Activated naive CD8-positive, alpha-beta T cell treated with anti-CD3 and anti-CD28 coated beads for 36 hours (primary cell): Measurements from ENCODE around the gene CNMD. TPM values are rescaled to one million over a fixed set of nuclear protein-coding genes. Genes with fewer than 3 reads are reported as not detected.

Experiments used
- DNase-seq: peaks from one replicate; pipeline ENCODE4 v3.0.0; 2021
- H3K27ac Mint-ChIP-seq: one replicate; pipeline ENCODE4 v1.8.0; 2022; ENCODE audit warnings: mild to moderate bottlenecking, moderate library complexity, mixed read lengths
- H3K27me3 Mint-ChIP-seq: one replicate; pipeline ENCODE4 v1.8.0; 2022; ENCODE audit warnings: mild to moderate bottlenecking, mixed read lengths
- H3K36me3 Mint-ChIP-seq: one replicate; pipeline ENCODE4 v1.8.0; 2021; ENCODE audit warnings: mild to moderate bottlenecking, mixed read lengths
- H3K4me1 Mint-ChIP-seq: one replicate; pipeline ENCODE4 v1.8.0; 2021; ENCODE audit warnings: mixed read lengths
- H3K4me3 Mint-ChIP-seq: one replicate; pipeline ENCODE4 v1.8.0; 2022; ENCODE audit warnings: mild to moderate bottlenecking, moderate library complexity, mixed read lengths
- H3K9me3 Mint-ChIP-seq: one replicate; pipeline ENCODE4 v1.8.0; 2022; ENCODE audit warnings: mixed read lengths
- total RNA-seq, 2 experiments: library from RNA; stranded (reverse); gene quantifications; one replicate each; pipeline ENCODE4 v1.2.3, GENCODE V29; 2021

Gene CNMD
- not detected for total RNA-seq

DNA sequence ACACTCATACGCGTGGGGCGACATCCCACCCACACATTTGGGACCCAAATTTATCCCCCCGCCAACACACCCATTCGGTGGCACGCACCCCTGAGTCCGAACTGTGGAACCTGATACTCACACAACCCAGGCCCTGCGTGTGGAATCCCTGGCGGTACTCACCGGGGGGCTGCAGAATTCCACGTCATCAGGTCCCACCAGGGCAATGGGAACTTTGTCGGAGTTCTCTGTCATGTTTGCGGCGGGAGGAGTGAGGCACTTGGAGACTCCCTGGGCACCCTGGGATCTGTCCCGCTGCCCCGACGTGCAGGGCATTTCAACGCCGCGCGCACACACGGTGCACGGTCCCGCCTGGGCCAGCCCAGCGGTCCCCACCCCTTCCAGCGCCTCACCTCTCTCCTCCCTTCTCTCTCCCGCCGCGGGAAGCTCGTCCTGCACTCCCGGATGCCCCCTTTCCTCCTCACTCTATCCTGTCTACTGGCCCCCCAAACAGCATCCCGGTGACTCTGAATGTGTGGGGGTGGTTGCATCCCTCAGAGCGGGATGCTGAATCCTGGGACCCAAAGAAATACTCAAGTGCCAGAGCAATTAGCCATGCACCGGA, at the start of gene CNMD:
Gene CNMD (minus strand): TSS at position 353 of the 604 bp plus-strand sequence. CDS start 119 bp downstream, at position 234.
- H3K36me3 Mint-ChIP-seq: no peaks in the 10 kb centered on the region
- peak within 1 kb of the TSS; percentile 67 for H3K4me3 Mint-ChIP-seq
- H3K27ac Mint-ChIP-seq: no peak within 1 kb of the TSS

DNA sequence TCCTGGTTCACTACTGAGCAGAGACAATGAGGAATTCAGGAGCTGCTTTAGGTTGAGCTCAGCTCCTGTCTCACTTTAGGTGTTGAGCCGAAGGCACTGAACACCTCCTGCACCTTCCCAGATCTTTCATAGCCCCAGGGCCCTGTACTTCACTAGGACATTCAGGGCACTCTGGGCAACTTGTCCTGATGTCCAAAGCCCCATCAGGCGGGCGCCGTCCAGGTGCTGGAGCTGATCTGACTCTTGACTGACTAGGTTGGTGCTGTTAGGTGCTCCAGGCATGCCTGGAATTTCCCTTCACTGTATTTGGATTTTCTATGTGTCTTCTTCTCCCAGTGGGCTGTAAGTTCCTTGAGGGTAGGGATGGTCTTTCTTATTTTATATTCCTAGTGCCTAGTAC, 48.4 kb upstream of the CNMD start:
- no peak for DNase-seq
- H3K4me1 Mint-ChIP-seq: no peaks in the 10 kb centered on the region
- no peak overlapping the region for H3K4me3 Mint-ChIP-seq
- no peaks in the 10 kb centered on the region for H3K36me3 Mint-ChIP-seq
- no peak overlapping the region for H3K27ac Mint-ChIP-seq
- H3K27me3 Mint-ChIP-seq: peaks cover 8% of the 10 kb centered on the region
- no peaks in the 10 kb centered on the region for H3K9me3 Mint-ChIP-seq

More for the DNA sequence above, at the start of gene CNMD:
- Mint-ChIP-seq H3K9me3 (no peaks in the 10 kb centered on the region), H3K27me3 (peaks cover 52% of the 10 kb centered on the region), H3K4me1 (peaks cover 2% of the 10 kb centered on the region)
- DNase-seq: no peak

DNA sequence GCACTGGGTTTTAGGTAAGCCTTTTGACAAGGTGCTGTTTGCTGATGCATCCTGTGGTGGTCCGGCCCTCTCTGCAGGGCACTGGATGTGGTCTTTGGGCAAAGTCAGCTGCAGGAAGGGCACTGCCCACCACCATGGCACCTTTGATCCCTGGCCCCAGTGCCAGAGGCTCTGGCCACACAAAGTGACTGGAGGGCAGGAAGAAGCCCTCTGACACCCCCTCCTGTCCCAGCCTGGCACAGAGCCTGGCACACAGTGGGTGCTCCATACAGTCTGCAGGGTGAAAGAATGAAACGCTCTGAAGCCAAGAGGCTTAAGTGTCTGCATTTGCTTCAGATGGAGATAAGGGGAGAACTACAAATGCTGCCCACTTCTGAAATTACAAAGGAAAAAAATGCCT, 47.6 kb upstream of the CNMD start:
- Mint-ChIP-seq H3K4me1 (no peaks in the 10 kb centered on the region), H3K27ac (no peak overlapping the region), H3K9me3 (no peaks in the 10 kb centered on the region), H3K36me3 (no peaks in the 10 kb centered on the region), H3K4me3 (no peak overlapping the region), H3K27me3 (peaks cover 4% of the 10 kb centered on the region)
- DNase-seq: no peak

DNA sequence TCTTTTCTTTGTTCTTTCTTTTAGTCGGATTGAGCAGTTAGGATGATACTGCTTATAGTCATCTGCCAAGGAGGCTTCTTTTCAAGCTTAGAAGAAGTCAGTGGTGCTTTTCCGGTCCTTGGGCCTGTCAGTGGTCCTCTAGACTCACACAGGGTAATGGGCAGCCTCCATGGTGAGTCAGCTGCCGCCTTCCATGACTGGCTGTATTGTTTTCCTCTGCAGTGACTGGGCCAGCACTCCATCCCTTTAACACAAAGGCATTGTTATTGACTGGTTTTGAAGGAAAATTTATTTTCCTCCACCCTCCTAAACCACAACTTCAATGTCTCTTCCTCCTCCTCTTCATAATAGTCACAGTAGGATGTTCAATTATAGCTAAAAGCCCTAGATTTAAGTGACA, 47.1 kb upstream of the CNMD start:
- H3K4me3 Mint-ChIP-seq: no peak overlapping the region
- no peak overlapping the region for H3K27ac Mint-ChIP-seq
- no peaks in the 10 kb centered on the region for H3K4me1 Mint-ChIP-seq
- H3K27me3 Mint-ChIP-seq: peaks cover 4% of the 10 kb centered on the region
- no peak for DNase-seq
- no peaks in the 10 kb centered on the region for H3K9me3 Mint-ChIP-seq
- no peaks in the 10 kb centered on the region for H3K36me3 Mint-ChIP-seq

- Mint-ChIP-seq H3K36me3 (no peaks in the 10 kb centered on the region), H3K9me3 (no peaks in the 10 kb centered on the region), H3K4me3 (no peak overlapping the region), H3K4me1 (no peaks in the 10 kb centered on the region), H3K27ac (no peak overlapping the region), H3K27me3 (peaks cover 8% of the 10 kb centered on the region)
- DNase-seq: no peak
These were observed 46.1 kb upstream of the CNMD start for GRCh38 chr13:52785739-52786138.

DNA sequence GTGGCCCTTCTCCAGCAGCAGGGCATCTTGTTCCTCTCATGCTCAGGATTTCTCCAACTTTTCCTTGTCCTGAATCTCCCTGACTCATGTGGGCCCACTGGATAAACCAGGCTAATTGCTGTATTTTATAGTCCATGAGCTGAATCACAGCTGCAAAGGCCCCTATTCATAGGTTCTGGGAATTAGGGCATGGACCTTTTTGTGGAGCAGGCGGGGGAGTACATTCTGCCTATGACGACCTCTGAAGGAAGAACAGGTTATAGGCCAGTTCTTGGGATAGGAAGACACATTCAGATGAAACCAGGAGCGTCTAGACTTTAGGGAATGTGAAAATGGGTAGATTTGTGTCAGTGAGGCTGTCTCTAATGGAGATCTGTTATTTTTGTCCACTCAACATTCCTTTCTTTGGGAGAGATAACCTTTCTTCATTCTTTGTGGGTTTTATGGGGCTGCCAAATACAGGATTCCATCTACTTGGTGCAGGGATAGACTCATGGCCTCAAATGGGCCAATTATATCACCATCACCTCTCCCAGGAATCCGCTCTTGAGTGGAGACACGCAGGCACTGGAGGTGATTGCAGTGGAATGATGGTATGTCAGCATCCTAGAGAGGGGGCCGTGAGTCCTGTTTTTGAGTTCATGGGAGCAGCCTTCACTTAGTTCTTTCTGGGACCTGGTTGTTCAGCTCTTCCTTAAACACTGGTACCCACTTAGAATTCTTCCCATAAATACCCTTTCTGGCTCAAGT, 45.1 kb upstream of the CNMD start:
- no peak overlapping the region for H3K4me3 Mint-ChIP-seq
- no peaks in the 10 kb centered on the region for H3K9me3 Mint-ChIP-seq
- no peak overlapping the region for H3K27ac Mint-ChIP-seq
- no peaks in the 10 kb centered on the region for H3K4me1 Mint-ChIP-seq
- no peaks in the 10 kb centered on the region for H3K36me3 Mint-ChIP-seq
- peaks cover 5% of the 10 kb centered on the region for H3K27me3 Mint-ChIP-seq
- DNase-seq: no peak

GRCh38 chr13:52783943-52784342, 44.3 kb upstream of the CNMD start:
- no peak overlapping the region for H3K4me3 Mint-ChIP-seq
- no peaks in the 10 kb centered on the region for H3K9me3 Mint-ChIP-seq
- DNase-seq: no peak
- no peak overlapping the region for H3K27ac Mint-ChIP-seq
- H3K36me3 Mint-ChIP-seq: no peaks in the 10 kb centered on the region
- peaks cover 5% of the 10 kb centered on the region for H3K27me3 Mint-ChIP-seq
- H3K4me1 Mint-ChIP-seq: no peaks in the 10 kb centered on the region

DNA sequence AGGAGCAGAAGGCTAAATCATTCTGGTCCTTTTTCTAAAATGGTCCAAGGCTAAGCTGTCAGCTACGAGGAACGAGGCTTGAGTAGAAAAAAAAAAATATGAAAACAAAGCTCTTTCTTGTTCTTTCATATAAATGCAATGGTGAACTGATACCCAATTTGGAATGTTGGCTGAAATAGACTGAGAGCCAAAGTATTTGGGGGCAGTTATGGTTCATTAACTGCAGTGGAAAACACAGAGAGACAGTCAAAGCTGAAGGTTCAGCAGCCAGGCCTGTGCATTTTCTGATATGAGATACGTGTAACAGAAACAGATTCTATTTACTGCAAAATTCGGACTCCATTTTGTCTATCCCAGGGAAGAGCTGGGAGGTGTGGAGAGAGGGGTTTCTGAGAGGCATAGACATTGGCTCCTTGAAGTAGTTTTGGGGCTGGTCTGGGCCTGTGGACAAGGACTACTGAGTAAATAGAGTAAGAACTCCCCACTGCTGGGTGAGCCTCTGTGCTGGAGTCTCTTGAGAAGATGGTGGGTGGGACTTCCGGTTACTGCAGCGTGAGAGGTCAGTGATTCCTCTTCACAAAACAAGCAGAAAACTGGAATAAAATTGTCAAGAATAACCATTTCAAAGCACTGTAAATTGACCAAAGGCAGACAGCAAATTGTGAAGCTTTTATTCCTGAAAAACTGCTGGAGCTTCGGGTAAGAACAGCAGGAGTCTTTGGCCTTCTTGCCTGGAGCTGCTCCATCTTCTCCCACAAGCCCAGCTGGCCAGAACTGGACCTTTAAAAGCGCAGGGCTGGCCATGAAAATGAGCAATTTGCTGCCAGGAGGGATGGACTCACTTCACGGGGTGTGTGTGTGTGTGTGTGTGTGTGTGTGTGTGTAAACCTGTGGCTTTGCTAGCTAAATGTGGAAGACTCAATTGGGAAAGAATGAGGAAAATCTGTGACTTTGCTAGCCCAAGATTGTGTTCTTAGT, 43.1 kb upstream of the CNMD start:
- no peak overlapping the region for H3K27ac Mint-ChIP-seq
- DNase-seq: no peak
- H3K27me3 Mint-ChIP-seq: peaks cover 6% of the 10 kb centered on the region
- no peaks in the 10 kb centered on the region for H3K36me3 Mint-ChIP-seq
- no peaks in the 10 kb centered on the region for H3K4me1 Mint-ChIP-seq
- no peak overlapping the region for H3K4me3 Mint-ChIP-seq
- no peaks in the 10 kb centered on the region for H3K9me3 Mint-ChIP-seq

DNA sequence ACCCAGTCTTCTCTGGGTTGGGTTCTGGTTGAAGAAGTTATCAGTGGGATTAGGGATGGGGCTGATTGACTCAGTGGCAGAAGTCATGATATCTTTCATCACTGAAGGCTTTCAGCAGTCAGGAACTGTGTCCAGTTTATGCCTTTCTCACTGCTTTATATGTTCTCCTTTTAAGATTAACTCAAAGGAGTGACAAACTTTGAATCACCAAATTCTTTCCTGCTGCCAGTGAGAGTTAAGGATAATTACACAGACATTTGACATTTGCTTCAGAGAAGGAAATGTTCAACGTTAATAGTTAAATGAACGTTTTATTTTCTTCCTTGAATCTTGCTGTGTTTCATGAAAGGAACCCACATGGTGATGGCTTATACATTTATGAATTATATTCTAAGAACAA, 41.0 kb upstream of the CNMD start:
- DNase-seq: no peak
- Mint-ChIP-seq H3K4me3 (no peak overlapping the region), H3K9me3 (no peaks in the 10 kb centered on the region), H3K4me1 (no peaks in the 10 kb centered on the region), H3K27me3 (peaks cover 8% of the 10 kb centered on the region), H3K27ac (no peak overlapping the region), H3K36me3 (no peaks in the 10 kb centered on the region)

GRCh38 chr13:52780092-52780491, 40.5 kb upstream of the CNMD start:
- Mint-ChIP-seq H3K9me3 (no peaks in the 10 kb centered on the region), H3K36me3 (no peaks in the 10 kb centered on the region), H3K4me1 (no peaks in the 10 kb centered on the region), H3K27me3 (peaks cover 10% of the 10 kb centered on the region), H3K27ac (no peak overlapping the region), H3K4me3 (no peak overlapping the region)
- no peak for DNase-seq

DNA sequence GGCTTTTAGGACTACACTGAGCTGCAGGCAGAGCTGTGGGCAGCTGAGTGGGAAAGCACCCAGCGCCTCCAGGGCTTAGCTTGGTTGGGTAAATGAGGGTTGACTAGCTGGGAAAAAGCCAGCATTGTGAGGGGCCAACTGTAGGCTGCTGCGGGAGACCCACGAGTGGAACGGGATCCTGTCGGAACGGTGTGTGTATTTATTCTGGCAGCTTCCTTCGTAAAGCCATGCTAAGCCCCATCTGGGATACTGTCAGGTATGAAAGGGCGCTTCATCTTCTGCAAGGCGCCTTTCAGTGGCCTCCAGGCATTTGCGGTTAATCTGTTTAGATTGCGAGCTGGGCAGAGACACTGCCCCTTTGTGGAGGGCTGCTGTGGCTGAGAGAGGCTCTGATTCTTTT, 39.5 kb upstream of the CNMD start:
- no peaks in the 10 kb centered on the region for H3K4me1 Mint-ChIP-seq
- H3K27ac Mint-ChIP-seq: no peak overlapping the region
- H3K9me3 Mint-ChIP-seq: no peaks in the 10 kb centered on the region
- DNase-seq: no peak
- no peak overlapping the region for H3K4me3 Mint-ChIP-seq
- no peaks in the 10 kb centered on the region for H3K36me3 Mint-ChIP-seq
- H3K27me3 Mint-ChIP-seq: peaks cover 10% of the 10 kb centered on the region

DNA sequence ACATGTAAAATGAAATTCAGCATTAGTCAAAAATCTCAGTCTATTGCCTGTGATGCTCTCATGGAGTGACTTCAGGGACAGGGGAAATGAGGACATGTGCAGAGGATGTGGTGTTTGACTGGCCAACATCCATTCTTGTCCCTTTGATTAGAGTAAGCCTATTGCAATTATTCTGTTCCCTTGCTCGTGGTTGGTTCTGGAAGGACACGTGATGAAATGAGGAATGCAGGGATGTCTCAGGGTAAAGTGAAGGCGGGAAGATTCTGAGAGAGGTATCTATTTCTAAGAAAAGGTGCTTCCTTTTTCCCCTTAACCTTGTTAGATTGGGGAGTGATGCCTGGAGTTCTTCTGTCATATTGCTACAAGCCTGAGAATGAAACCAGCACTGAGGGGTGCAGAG, 37.1 kb upstream of the CNMD start:
- Mint-ChIP-seq H3K27me3 (peaks cover 15% of the 10 kb centered on the region), H3K4me3 (no peak overlapping the region), H3K27ac (no peak overlapping the region), H3K36me3 (no peaks in the 10 kb centered on the region), H3K9me3 (no peaks in the 10 kb centered on the region), H3K4me1 (no peaks in the 10 kb centered on the region)
- DNase-seq: no peak

GRCh38 chr13:52775511-52775910, 35.9 kb upstream of the CNMD start:
- H3K27me3 Mint-ChIP-seq: peaks cover 10% of the 10 kb centered on the region
- no peaks in the 10 kb centered on the region for H3K4me1 Mint-ChIP-seq
- no peak overlapping the region for H3K4me3 Mint-ChIP-seq
- H3K27ac Mint-ChIP-seq: no peak overlapping the region
- H3K36me3 Mint-ChIP-seq: no peaks in the 10 kb centered on the region
- no peak for DNase-seq
- H3K9me3 Mint-ChIP-seq: no peaks in the 10 kb centered on the region

DNA sequence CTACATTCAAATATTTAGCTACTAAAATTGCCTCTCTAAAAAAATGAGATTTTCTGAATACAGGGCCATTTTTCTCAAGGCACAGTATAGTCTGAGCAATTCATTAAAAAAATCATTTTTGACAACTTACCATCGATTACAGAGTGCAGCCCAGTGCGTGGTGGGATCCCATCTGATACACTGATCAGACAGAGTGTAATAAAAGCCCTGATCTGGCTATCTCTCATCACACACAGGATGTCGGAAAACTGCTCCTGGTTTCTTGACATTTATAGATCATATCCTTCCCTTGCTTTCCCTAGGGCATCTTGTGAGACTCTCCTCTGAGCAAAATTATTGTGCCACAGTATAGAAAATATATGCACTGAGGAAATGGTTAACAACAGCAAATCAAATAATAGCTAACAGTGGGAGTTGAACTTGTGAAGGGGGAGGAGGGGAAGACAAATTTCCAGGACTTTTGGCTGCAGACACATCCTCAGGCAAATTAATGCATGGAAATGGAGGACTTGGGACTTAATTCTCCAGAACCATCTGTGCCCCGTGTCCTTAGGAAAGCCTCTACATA, 28.4 kb upstream of the CNMD start:
- Mint-ChIP-seq H3K27me3 (peaks cover 8% of the 10 kb centered on the region), H3K9me3 (no peaks in the 10 kb centered on the region), H3K36me3 (no peaks in the 10 kb centered on the region), H3K4me1 (no peaks in the 10 kb centered on the region), H3K4me3 (no peak overlapping the region), H3K27ac (no peak overlapping the region)
- DNase-seq: no peak
